K562 treated with DMSO at 1 percent for 12 hours (cell line): ENCODE measurements around the gene POU5F1. TPM values are rescaled to one million over a fixed set of nuclear protein-coding genes. Genes with fewer than 3 reads are reported as not detected.

Source experiments
- total RNA-seq: library from RNA; unstranded; fragments of 300-600 nt; gene quantifications from 2 replicates; pipeline ENCODE4 v1.2.3, GENCODE V29; 2022; ENCODE audit not compliant: insufficient read depth

Gene POU5F1
- total RNA-seq, result 0.56 TPM in 1 of 2 replicates, not detected in the other

DNA sequence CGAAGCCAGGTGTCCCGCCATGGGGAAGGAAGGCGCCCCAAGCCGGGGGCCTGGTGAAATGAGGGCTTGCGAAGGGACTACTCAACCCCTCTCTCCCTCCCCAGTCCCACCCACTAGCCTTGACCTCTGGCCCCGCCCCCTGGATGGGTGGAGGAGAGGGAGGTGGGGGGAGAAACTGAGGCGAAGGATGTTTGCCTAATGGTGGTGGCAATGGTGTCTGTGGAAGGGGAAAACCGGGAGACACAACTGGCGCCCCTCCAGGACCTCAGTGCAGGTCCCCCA lies at the start of gene POU5F1:
Gene POU5F1 (minus strand): TSS at position 83 of the 282 bp plus-strand sequence. CDS start 62 bp downstream, at position 21.

DNA sequence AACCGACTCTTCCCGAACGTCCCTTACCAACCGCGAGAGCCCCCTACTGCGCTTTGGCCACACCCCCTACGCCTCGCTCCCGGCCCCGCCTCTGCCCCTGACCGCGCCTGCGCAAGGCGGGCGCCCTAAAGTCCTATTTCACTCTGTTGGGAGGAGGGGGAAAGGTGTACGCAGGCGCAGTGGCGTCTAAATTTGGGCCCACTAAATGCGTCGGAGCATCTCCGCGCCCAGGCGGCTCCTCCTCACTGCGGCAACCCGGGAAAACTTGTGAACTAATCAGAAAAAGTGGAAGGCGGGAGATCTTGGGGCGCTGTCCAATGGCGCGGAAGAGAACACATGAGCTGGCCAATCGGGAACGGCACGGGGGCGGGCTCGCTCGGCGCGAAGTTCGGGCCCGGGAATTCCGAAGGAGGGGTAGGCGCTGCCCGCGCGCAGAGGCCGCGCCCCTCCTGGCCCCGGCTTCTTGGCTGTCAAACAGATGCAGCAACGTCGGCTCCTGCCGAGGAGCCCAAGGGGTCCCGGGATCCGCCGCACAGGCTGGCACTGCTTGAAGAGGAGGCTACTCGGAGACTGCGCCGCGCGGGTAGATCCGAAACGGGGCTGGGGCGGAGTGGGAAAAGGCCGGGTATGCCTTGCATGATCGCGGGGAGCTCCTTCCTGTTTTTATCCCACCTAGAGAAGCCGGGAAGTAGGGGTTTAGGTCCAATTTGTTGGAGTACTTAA lies 12.2 kb downstream of the POU5F1 start, which contains the start of gene TCF19:
Gene TCF19 (plus strand): TSS at position 450 of the 723 bp plus-strand sequence. CDS start 881 bp downstream, outside the sequence.

DNA sequence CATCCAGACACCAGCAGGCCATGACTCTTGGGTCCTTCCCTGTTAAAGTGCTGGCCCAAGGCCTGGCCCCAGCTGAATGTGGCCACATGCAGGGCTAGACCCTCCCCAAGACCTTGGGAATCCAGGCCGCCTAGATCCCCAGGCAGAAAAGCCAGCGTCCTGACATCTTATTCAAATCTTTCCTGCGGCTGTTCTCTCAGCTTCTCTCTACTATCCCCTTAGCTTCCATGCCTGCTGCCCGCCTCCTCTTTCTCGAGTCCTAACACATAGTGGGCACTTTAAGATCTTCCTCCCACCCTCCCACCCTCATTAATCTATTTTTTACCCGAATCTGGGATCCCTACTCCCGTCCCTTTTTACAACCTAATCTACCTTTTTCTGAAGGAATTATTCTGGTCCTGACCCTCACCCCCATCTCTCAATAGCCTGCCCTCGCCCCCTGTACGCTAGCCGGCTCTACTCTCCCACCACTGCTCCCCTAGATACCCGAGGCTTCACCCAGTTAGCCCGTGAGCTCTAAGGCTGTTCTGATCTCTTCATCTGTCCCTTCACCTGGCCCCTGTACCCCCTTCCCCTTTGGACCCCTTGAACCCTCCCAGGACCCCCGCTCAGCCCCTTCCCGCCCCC lies 12.9 kb downstream of the POU5F1 start, which contains the start of gene CCHCR1:
Gene CCHCR1 (minus strand): TSS at position 290 of the 627 bp plus-strand sequence. CDS start 202 bp downstream, at position 88.

DNA sequence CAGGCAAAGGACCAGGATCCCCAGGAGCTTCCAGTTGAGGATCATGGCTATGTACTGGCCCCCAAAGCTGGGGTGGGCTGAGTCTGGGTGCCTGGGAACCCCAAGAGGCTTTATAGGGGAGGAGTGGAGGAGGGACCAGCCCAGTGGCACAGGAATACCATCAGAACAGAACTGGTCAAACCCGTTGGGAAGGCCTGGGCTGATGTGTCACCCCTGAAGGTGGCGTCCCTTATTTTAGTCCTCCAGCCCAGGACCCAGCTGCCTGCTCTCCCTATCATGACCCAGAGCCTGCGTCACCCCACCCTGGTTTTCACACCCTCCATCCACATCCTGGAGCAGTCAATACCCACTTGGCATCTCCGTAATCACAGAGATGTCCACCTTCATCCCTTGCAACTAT lies 31.5 kb downstream of the POU5F1 start, which contains the start of gene PSORS1C2:
Gene PSORS1C2 (minus strand): TSS at position 85 of the 400 bp plus-strand sequence. CDS start 40 bp downstream, at position 45.

DNA sequence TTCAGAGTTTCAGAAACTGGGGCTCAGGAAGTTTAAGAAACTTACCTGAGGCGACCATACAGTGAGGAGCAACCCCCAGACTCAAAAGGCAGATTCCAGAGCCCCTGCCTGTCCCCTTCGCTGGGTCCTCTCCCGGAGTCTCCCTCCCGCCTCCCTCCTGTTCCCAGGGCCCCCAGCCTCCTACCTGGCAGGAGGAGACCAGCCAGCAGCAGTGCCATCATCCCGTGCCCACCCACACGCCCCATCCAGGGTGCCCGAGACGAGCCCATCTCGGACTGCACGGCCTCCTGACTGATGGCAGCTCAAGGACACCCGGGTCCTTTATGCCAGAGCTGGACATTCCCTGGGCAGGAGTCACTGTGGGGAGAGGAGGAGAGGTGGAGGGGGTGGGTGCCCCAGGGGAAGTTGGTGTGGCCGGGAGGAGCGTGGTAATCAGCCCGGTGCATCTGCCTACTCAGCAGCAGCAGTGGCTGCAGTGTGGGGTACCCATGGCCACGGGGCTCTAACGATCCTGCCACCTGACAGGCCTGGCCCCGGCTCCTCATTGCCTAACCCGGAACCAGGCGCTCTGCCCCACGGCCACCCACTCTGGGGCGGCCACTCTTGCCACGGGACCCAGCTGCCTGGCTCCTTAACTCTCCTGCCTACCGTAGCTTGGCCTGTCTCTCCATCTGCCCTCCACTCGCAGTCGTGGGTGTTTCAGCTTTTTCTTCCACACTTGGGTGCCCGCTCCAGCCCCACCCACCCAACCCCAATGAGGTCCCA lies 50.1 kb downstream of the POU5F1 start, which contains the start of gene CDSN:
Gene CDSN (minus strand): TSS at position 296 of the 765 bp plus-strand sequence. CDS start 27 bp downstream, at position 269.

DNA sequence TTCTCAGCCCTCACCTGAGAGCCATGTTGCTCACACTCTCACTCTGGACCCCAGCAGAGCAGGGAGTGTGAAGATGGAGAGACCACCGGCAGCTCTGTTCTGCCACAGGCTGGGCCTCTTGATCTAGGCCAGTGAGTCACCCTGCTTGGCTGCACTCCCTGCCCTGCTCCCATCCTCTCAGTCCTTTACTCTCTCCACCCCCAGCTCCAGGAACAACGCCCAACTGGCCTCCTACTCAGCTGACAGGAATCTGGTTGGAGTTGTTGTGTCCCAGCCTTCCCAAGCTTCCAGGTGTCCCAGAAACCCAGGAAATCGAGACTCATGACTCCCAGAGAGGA lies 56.0 kb downstream of the POU5F1 start, which contains the start of gene PSORS1C1:
Gene PSORS1C1 (plus strand): TSS at position 260 of the 338 bp plus-strand sequence. CDS start 14,833 bp downstream, outside the sequence.

Other genes with a start within 250 kb of the POU5F1 start
- not detected in 2 replicates for gene SFTA2, start 238.5 kb downstream of the POU5F1 start, total RNA-seq
- gene MUCL3, start 229.7 kb downstream of the POU5F1 start, total RNA-seq, result not detected in 2 replicates
- not detected in 2 replicates for gene MUC21, start 187.0 kb downstream of the POU5F1 start, total RNA-seq
- not detected in 2 replicates for gene MUC22, start 160.2 kb downstream of the POU5F1 start, total RNA-seq
- gene C6orf15, start 58.1 kb downstream of the POU5F1 start, total RNA-seq, result not detected in 2 replicates
- gene PSORS1C1, start 55.9 kb downstream of the POU5F1 start, total RNA-seq, result not detected in 2 replicates
- not detected in 2 replicates for gene CDSN, start 50.2 kb downstream of the POU5F1 start, total RNA-seq
- gene PSORS1C2, start 31.6 kb downstream of the POU5F1 start, total RNA-seq, result not detected in 2 replicates
- gene CCHCR1, start 12.9 kb downstream of the POU5F1 start, total RNA-seq, result 25.7 and 35.1 TPM in 2 replicates
- 46.9 and 91.4 TPM in 2 replicates for gene TCF19, start 12.1 kb downstream of the POU5F1 start, total RNA-seq
- 20.6 and 25.5 TPM in 2 replicates for gene HLA-C, start 101.4 kb upstream of the POU5F1 start, total RNA-seq
- 6.5 and 7.7 TPM in 2 replicates for gene HLA-B, start 186.5 kb upstream of the POU5F1 start, total RNA-seq
- gene MICA, start 232.9 kb upstream of the POU5F1 start, total RNA-seq, result 19.1 and 31.6 TPM in 2 replicates